ENCODE measurements around the gene VAMP8. TPM values are rescaled to one million over a fixed set of nuclear protein-coding genes. Genes with fewer than 3 reads are reported as not detected.
A peak's percentile ranks its signal among the peaks of the same experiment; 100 is the strongest.
"Not testable (repeated sequence)": the region's sequence is repeated elsewhere in the genome, so short reads cannot be mapped to it uniquely, and the experiment has no call there.

The VAMP8 gene
- total and polyA plus RNA-seq, 2 experiments from 2014 or later: 1.2 to 1.7 TPM

DNA sequence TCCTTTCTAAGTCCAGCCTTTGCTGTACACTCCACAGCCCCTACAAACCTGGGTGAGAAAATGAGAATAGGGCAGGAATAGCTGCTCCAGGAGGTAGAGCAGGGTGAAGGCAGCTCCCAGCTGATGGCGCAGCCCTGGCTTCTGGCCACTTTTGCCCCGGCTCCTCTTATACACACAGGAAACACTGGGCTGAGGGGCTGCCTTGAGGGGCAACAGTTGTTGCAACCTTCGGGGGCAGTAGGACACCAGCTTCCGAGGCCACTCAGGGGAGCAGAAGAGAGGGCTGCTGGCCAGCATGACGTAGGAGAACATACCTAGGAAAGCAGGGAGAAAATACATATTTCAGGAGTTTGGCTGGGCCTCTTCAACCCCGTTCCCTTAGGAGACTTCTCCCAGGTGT lies 24.2 kb upstream of the VAMP8 start:
- Histone ChIP-seq H4K20me1 (ENCODE audit: insufficient read depth) (no peaks in the 10 kb centered on the region), H3K36me3 (ENCODE audit: low read depth) (peaks cover 16% of the 10 kb centered on the region), H3K27ac (no peak overlapping the region), H3K4me1 (ENCODE audit: insufficient read depth) (peaks cover 24% of the 10 kb centered on the region), H3K4me2 (ENCODE audit: unreplicated experiment) (no peak overlapping the region), H3K9me2 (ENCODE audit: insufficient read depth) (no peaks in the 10 kb centered on the region), H3F3A (ENCODE audit: insufficient read depth) (peaks cover 37% of the 10 kb centered on the region), H3K79me2 (ENCODE audit: insufficient read depth) (peaks cover 39% of the 10 kb centered on the region), H2AFZ (no peak overlapping the region), H3K4me3 (no peak overlapping the region), H3K9me3 (ENCODE audit: low read depth) (no peaks in the 10 kb centered on the region), H3K9ac (no peak overlapping the region), H3K27me3 (replicated peaks; ENCODE audit: insufficient read depth) (no peaks in the 10 kb centered on the region)
- TF ChIP-seq EZH2phosphoT487 (IDR thresholded peaks at IDR 0.05; ENCODE audit: insufficient read depth, low read depth): no peak
- no peak for TF ChIP-seq EZH2 (IDR thresholded peaks at IDR 0.05; ENCODE audit: insufficient read depth, poor library complexity, severe bottlenecking)
- no peak for DNase-seq
- in situ Hi-C loops (cut with MboI): no loop called here
- 66 to 75% methylated on average over 6 of the region's 6 CpGs for WGBS, 2 experiments (ENCODE audit: low coverage in 1 of 2, low lambda C conversion rate in 2 of 2, missing lambda C conversion rate in 2 of 2)

DNA sequence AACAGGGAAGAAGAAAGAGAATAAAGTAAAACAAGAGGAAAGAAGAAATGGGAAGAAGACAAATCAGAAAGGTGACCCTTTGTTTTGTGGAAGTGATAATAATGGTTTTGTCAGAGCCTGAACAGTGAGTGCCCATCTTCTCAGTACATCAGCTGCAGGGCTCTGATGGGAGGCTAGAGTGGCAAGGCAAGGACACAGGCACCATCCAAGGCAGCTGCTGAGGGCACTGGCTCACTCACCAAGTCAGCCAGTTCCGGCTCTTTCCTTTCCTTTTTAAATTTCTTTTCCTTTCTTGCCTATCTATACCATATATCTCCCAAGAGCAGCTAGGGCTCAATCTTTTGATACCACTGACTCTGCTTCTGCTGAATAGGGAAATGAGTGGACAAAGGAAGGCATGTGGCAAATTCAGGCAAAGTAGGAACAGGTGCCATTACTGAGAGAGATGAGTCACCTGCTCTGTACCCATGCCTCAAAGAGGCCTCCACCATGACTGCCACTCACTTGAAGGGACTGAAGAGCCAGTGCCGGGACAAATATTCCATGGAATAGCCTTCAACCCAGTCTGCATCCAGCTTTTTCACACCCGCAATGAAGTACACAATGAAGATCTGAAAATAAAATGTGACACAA lies 22.3 kb upstream of the VAMP8 start:
- H3K9ac ChIP-seq: no peak overlapping the region
- in situ Hi-C loops (cut with MboI): no loop called here
- no peaks in the 10 kb centered on the region for H4K20me1 ChIP-seq (ENCODE audit: insufficient read depth)
- H3K4me1 ChIP-seq (ENCODE audit: insufficient read depth): peaks cover 19% of the 10 kb centered on the region
- H3K36me3 ChIP-seq (ENCODE audit: low read depth): peaks cover 16% of the 10 kb centered on the region
- peaks cover 58% of the 10 kb centered on the region for H3K79me2 ChIP-seq (ENCODE audit: insufficient read depth)
- 97 to 98% methylated on average over 3 of the region's 3 CpGs for WGBS, 2 experiments (ENCODE audit: low coverage in 1 of 2, low lambda C conversion rate in 2 of 2, missing lambda C conversion rate in 2 of 2)
- H2AFZ ChIP-seq: no peak overlapping the region
- H3K9me2 ChIP-seq (ENCODE audit: insufficient read depth): no peaks in the 10 kb centered on the region
- H3K27me3 ChIP-seq (replicated peaks; ENCODE audit: insufficient read depth): no peaks in the 10 kb centered on the region
- H3F3A ChIP-seq (ENCODE audit: insufficient read depth): peaks cover 18% of the 10 kb centered on the region
- H3K9me3 ChIP-seq (ENCODE audit: low read depth): no peaks in the 10 kb centered on the region
- TF ChIP-seq EZH2phosphoT487 (IDR thresholded peaks at IDR 0.05; ENCODE audit: insufficient read depth, low read depth): no peak
- TF ChIP-seq EZH2 (IDR thresholded peaks at IDR 0.05; ENCODE audit: insufficient read depth, poor library complexity, severe bottlenecking): no peak
- no peak overlapping the region for H3K4me2 ChIP-seq (ENCODE audit: unreplicated experiment)
- H3K27ac ChIP-seq: no peak overlapping the region
- no peak for DNase-seq
- H3K4me3 ChIP-seq: no peak overlapping the region

DNA sequence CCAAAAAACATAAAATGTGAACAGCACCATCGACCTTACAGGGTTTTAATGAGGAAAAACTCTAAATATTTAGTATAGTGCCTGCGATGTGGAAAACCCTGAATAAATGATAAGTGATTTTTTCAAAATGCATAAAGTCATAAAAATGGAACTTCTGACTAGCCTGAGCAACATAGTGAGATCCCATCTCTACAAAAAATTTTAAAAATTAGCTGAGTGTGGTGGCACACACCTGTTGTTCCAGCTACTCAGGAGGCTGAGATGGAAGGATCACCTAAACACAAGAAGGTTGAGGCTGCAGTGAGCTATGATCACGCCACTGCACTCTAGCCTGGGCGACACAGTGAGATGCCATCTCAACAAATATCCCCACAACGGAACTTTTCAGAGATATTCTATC lies 20.3 kb upstream of the VAMP8 start:
- H3K9me3 ChIP-seq (ENCODE audit: low read depth): no peaks in the 10 kb centered on the region
- no peaks in the 10 kb centered on the region for H4K20me1 ChIP-seq (ENCODE audit: insufficient read depth)
- no peak overlapping the region for H3K4me2 ChIP-seq (ENCODE audit: unreplicated experiment)
- no peak overlapping the region for H2AFZ ChIP-seq
- no peak overlapping the region for H3K4me3 ChIP-seq
- in situ Hi-C loops (cut with MboI): no loop called here
- H3K79me2 ChIP-seq (ENCODE audit: insufficient read depth): peaks cover 62% of the 10 kb centered on the region
- peaks cover 5% of the 10 kb centered on the region; the same call in 1 of the 2 replicates for H3F3A ChIP-seq (ENCODE audit: insufficient read depth)
- WGBS, 2 experiments (ENCODE audit: low coverage in 1 of 2, low lambda C conversion rate in 2 of 2, missing lambda C conversion rate in 2 of 2): 85% methylated on average over 5 of the region's 5 CpGs
- H3K9me2 ChIP-seq (ENCODE audit: insufficient read depth): no peaks in the 10 kb centered on the region
- H3K36me3 ChIP-seq (ENCODE audit: low read depth): peaks cover 6% of the 10 kb centered on the region; the same call in 1 of the 2 replicates
- peaks cover 14% of the 10 kb centered on the region for H3K4me1 ChIP-seq (ENCODE audit: insufficient read depth)
- DNase-seq: no peak
- no peak overlapping the region for H3K9ac ChIP-seq
- TF ChIP-seq EZH2phosphoT487 (IDR thresholded peaks at IDR 0.05; ENCODE audit: insufficient read depth, low read depth) (no peak), EZH2 (IDR thresholded peaks at IDR 0.05; ENCODE audit: insufficient read depth, poor library complexity, severe bottlenecking) (no peak)
- H3K27me3 ChIP-seq (replicated peaks; ENCODE audit: insufficient read depth): no peaks in the 10 kb centered on the region
- no peak overlapping the region for H3K27ac ChIP-seq

DNA sequence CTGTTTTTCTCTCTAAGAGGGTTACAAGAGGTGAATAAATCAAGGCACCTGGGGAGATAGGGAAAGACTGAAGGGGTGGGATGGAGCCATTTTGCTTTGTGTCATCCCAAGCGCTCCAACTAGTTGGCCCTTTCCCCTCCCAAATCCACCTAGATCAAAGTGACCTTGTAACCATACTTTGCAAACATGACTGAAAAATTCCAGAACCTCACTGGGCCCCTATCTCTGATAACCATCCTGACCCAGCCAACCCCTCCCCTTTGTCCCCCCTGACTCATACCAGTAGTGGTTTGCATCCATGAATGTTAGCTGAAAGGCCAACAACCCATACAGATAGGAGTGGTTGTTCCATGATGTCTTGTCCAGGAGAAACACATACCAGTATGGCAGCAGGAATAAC lies 19.2 kb upstream of the VAMP8 start:
- Histone ChIP-seq H3K79me2 (ENCODE audit: insufficient read depth) (peaks cover 62% of the 10 kb centered on the region), H3K4me2 (ENCODE audit: unreplicated experiment) (no peak overlapping the region), H3F3A (ENCODE audit: insufficient read depth) (no peaks in the 10 kb centered on the region), H2AFZ (no peak overlapping the region), H3K36me3 (ENCODE audit: low read depth) (peaks cover 6% of the 10 kb centered on the region; the same call in 1 of the 2 replicates), H3K4me3 (no peak overlapping the region), H3K27ac (no peak overlapping the region), H3K27me3 (replicated peaks; ENCODE audit: insufficient read depth) (no peaks in the 10 kb centered on the region), H3K9me3 (ENCODE audit: low read depth) (no peaks in the 10 kb centered on the region), H3K4me1 (ENCODE audit: insufficient read depth) (peaks cover 14% of the 10 kb centered on the region), H3K9me2 (ENCODE audit: insufficient read depth) (no peaks in the 10 kb centered on the region), H4K20me1 (ENCODE audit: insufficient read depth) (no peaks in the 10 kb centered on the region), H3K9ac (no peak overlapping the region)
- TF ChIP-seq EZH2phosphoT487 (IDR thresholded peaks at IDR 0.05; ENCODE audit: insufficient read depth, low read depth) (no peak), EZH2 (IDR thresholded peaks at IDR 0.05; ENCODE audit: insufficient read depth, poor library complexity, severe bottlenecking) (no peak)
- DNase-seq: no peak
- in situ Hi-C loops (cut with MboI): no loop called here
- WGBS, 2 experiments (ENCODE audit: low coverage in 1 of 2, low lambda C conversion rate in 2 of 2, missing lambda C conversion rate in 2 of 2): 100% methylated on average over 1 of the region's 1 CpG

DNA sequence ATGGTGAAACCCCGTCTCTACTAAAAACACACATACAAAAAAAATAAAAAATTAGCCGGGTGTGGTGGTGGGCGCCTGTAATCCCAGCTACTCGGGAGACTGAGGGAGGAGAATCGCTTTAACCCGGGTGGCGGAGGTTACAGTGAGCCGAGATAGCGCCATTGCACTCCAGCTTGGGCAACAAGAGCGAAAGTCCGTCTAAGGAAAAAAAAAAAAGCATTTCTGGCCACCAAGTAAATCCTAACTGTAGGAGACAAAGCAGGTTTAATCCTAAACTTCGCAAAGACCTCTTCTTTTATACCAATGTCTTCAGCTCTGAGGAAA lies 17.0 kb upstream of the VAMP8 start:
- Histone ChIP-seq H3K9ac (peak overlapping the region; percentile 81), H3K79me2 (ENCODE audit: insufficient read depth) (peaks cover 58% of the 10 kb centered on the region), H2AFZ (peak overlapping the region; percentile 99; the same call in 1 of the 2 replicates), H3K4me1 (ENCODE audit: insufficient read depth) (peaks cover 14% of the 10 kb centered on the region), H3K4me3 (peak overlapping the region; percentile 91), H3K4me2 (ENCODE audit: unreplicated experiment) (peak overlapping the region; percentile 90)
- H3K9me3 ChIP-seq (ENCODE audit: low read depth); H4K20me1 ChIP-seq (ENCODE audit: insufficient read depth); H3F3A ChIP-seq (ENCODE audit: insufficient read depth); DNase-seq; H3K36me3 ChIP-seq (ENCODE audit: low read depth); H3K9me2 ChIP-seq (ENCODE audit: insufficient read depth); in situ Hi-C loops (cut with MboI); H3K27ac ChIP-seq; H3K27me3 ChIP-seq (replicated peaks; ENCODE audit: insufficient read depth): not testable (repeated sequence)
- WGBS, 2 experiments (ENCODE audit: low coverage in 1 of 2, low lambda C conversion rate in 2 of 2, missing lambda C conversion rate in 2 of 2): 71 to 80% methylated on average over 12 of the region's 12 CpGs

Measured in GM23248 (cell line).